ENCODE measurements around the gene APBB3.

APBB3 gene

GRCh38 chr5:140575309-140575708, 10.9 kb upstream of the APBB3 start:
- DNase-seq = no peak

GRCh38 chr5:140574165-140574564, 9.8 kb upstream of the APBB3 start:
- DNase-seq = no peak

- DNase-seq = no peak
Measured at GRCh38 chr5:140573683-140574082, 9.3 kb upstream of the APBB3 start.

GRCh38 chr5:140571105-140571504, 6.7 kb upstream of the APBB3 start:
- DNase-seq = no peak

- DNase-seq = no peak
Measured at GRCh38 chr5:140570488-140570887, 6.1 kb upstream of the APBB3 start.

GRCh38 chr5:140570058-140570457, 5.7 kb upstream of the APBB3 start:
- DNase-seq = no peak

- no peak for DNase-seq
Measured at GRCh38 chr5:140569197-140569596, 4.8 kb upstream of the APBB3 start.

GRCh38 chr5:140568443-140569063, 4.2 kb upstream of the APBB3 start:
- DNase-seq = no peak

GRCh38 chr5:140567871-140568270, 3.5 kb upstream of the APBB3 start:
- DNase-seq = no peak

- no peak for DNase-seq
Measured at GRCh38 chr5:140567136-140567818, 2.9 kb upstream of the APBB3 start.

GRCh38 chr5:140566665-140567064, 2.3 kb upstream of the APBB3 start:
- DNase-seq = no peak

GRCh38 chr5:140565780-140566095, 1.3 kb upstream of the APBB3 start:
- no peak for DNase-seq

- DNase-seq = no peak
Measured at GRCh38 chr5:140565024-140565779, 804 bp upstream of the APBB3 start.

GRCh38 chr5:140563596-140563995, 802 bp downstream of the APBB3 start:
- DNase-seq = no peak

GRCh38 chr5:140561753-140562523, 2.5 kb downstream of the APBB3 start:
- DNase-seq = no peak

- DNase-seq = no peak
Measured at GRCh38 chr5:140560227-140560626, 4.2 kb downstream of the APBB3 start.

GRCh38 chr5:140558542-140558941, 5.9 kb downstream of the APBB3 start:
- DNase-seq = no peak

- DNase-seq = no peak
Measured at GRCh38 chr5:140557965-140558364, 6.4 kb downstream of the APBB3 start.

GRCh38 chr5:140557136-140557805, 7.1 kb downstream of the APBB3 start, which contains the start of gene SRA1:
Gene SRA1, minus strand, starts transcription at chr5:140557473. Its CDS starts 21 bp downstream, at chr5:140557452.
- peak; percentile 96 for DNase-seq

GRCh38 chr5:140556438-140556837, 8.0 kb downstream of the APBB3 start:
- DNase-seq = no peak

GRCh38 chr5:140555747-140556312, 8.6 kb downstream of the APBB3 start:
- no peak for DNase-seq

GRCh38 chr5:140554454-140554853, 9.9 kb downstream of the APBB3 start:
- DNase-seq = no peak

All from femur (tissue), 1 donor.